ENCODE data around the gene A2M. TPM values are rescaled to one million over a fixed set of nuclear protein-coding genes. Genes with fewer than 3 reads are reported as not detected.

Gene A2M
- total and polyA plus RNA-seq, 2 of the 4 experiments (the other 2 are of a cell fraction) = 1.1 to 3.2 TPM

- Histone ChIP-seq H3K9me3 (ENCODE audit: control insufficient read depth, insufficient read depth, low read length) (no peaks in the 10 kb centered on the region), H3K4me3 (ENCODE audit: insufficient read depth, low read depth, low read length) (no peak overlapping the region), H2AFZ (replicated peaks; ENCODE audit: low read length, poor library complexity) (no peak overlapping the region), H3K9me1 (ENCODE audit: insufficient read depth, low read length) (no peaks in the 10 kb centered on the region), H2AK5ac (ENCODE audit: low read depth, low read length) (no peak overlapping the region), H3K4me1 (ENCODE audit: control insufficient read depth, insufficient read depth, low read length) (no peaks in the 10 kb centered on the region), H2BK5ac (ENCODE audit: low read depth, low read length, poor library complexity, severe bottlenecking) (no peak overlapping the region), H3K23ac (ENCODE audit: low read depth, low read length) (no peak overlapping the region), H3K27ac (ENCODE audit: insufficient read depth, low read length) (no peak overlapping the region), H3K14ac (replicated peaks; ENCODE audit: low read depth, low read length) (no peak overlapping the region), H4K8ac (ENCODE audit: low read depth in 2 of 2, low read length in 2 of 2) (no peak overlapping the region), H4K5ac (ENCODE audit: low read depth, low read length) (no peak overlapping the region), H3K9ac (ENCODE audit: low read depth, low read length) (no peak overlapping the region), H3K36me3 (ENCODE audit: control insufficient read depth, insufficient read depth, low read length) (peaks cover 4% of the 10 kb centered on the region; the same call in 1 of the 2 replicates), H2AK9ac (replicated peaks; ENCODE audit: low read depth, low read length, poor library complexity) (no peak overlapping the region), H4K20me1 (ENCODE audit: insufficient read depth, low read length) (no peaks in the 10 kb centered on the region), H3K4me2 (ENCODE audit: low read depth, low read length) (no peak overlapping the region), H3K27me3 (ENCODE audit: control insufficient read depth, insufficient read depth, low read length) (no peaks in the 10 kb centered on the region), H2BK15ac (ENCODE audit: low read depth, low read length) (no peak overlapping the region), H4K91ac (ENCODE audit: insufficient read depth, low read depth, low read length) (no peak overlapping the region), H2BK20ac (ENCODE audit: low read depth, low read length) (no peak overlapping the region), H3K18ac (ENCODE audit: low read depth, low read length) (no peak overlapping the region), H3K56ac (ENCODE audit: extremely low read depth, insufficient read depth, low read length) (no peak overlapping the region), H3K79me1 (ENCODE audit: low read depth in 1 of 2, low read length in 2 of 2) (no peaks in the 10 kb centered on the region), H2BK120ac (ENCODE audit: low read depth, low read length) (no peak overlapping the region), H3K4ac (ENCODE audit: low read depth, low read length) (no peak overlapping the region)
- dilution Hi-C loops (cut with HindIII; ENCODE audit: low sequenced_read_pairs, unreplicated experiment) (no loop called here), in situ Hi-C loops (cut with MboI; ENCODE audit: low sequenced_read_pairs) (no loop called here), intact Hi-C loops (cut with micrococcal nuclease) (no loop called here)
- DNase-seq = no peak
- BruUV-seq (replicated peaks) = no TSS peak
- CTCF ChIA-PET = no interaction called here
- no CpG with 5 or more reads among the region's 2 CpGs for WGBS, 2 experiments (ENCODE audit: extremely low coverage in 2 of 2, insufficient read length in 1 of 2)
- TF ChIP-seq MXI1 (IDR thresholded peaks at IDR 0.05; ENCODE audit: borderline replicate concordance, low read depth, low read length) (no peak), FOS (IDR thresholded peaks at IDR 0.05; ENCODE audit: low read depth, low read length) (no peak), POLR2A (IDR thresholded peaks at IDR 0.05; ENCODE audit: low read depth, low read length) (no peak), CTCF (conservative IDR thresholded peaks at IDR 0.05; ENCODE audit: low read depth, low read length) (no peak), MAFK (IDR thresholded peaks at IDR 0.05; ENCODE audit: low read depth, low read length) (no peak), RAD21 (IDR thresholded peaks at IDR 0.05; ENCODE audit: low read length) (no peak), CHD1 (IDR thresholded peaks at IDR 0.05; ENCODE audit: low read depth, low read length) (no peak), NFE2L2 (IDR thresholded peaks at IDR 0.05; ENCODE audit: low read depth, low read length) (no peak), ELK1 (IDR thresholded peaks at IDR 0.05; ENCODE audit: borderline replicate concordance, low read depth, low read length) (no peak), RCOR1 (IDR thresholded peaks at IDR 0.05; ENCODE audit: insufficient replicate concordance, low read length) (no peak), SMC3 (IDR thresholded peaks at IDR 0.05; ENCODE audit: low read depth, low read length) (no peak), BHLHE40 (IDR thresholded peaks at IDR 0.05; ENCODE audit: low read depth, low read length) (no peak), RFX5 (IDR thresholded peaks at IDR 0.05; ENCODE audit: low read depth, low read length) (no peak), USF2 (IDR thresholded peaks at IDR 0.05; ENCODE audit: low read depth, low read length) (no peak), CEBPB (IDR thresholded peaks at IDR 0.05; ENCODE audit: low read depth, low read length) (no peak)
- ATAC-seq (ENCODE audit: low read depth) = no peak
- POLR2A ChIA-PET (ENCODE audit: unreplicated experiment) = no interaction called here
Observed at GRCh38 chr12:9099552-9100190, 16.0 kb downstream of the A2M start.
